Measurements from ENCODE around the gene BCR. TPM values are rescaled to one million over a fixed set of nuclear protein-coding genes. Genes with fewer than 3 reads are reported as not detected.
"Not testable (repeated sequence)": the region's sequence is repeated elsewhere in the genome, so short reads cannot be mapped to it uniquely, and the experiment has no call there.

BCR gene
- total RNA-seq, result 78.3 TPM
- long read RNA-seq, full-length matches to known transcripts, result 131 of 237 reads
- long read RNA-seq, partial matches to known transcripts, result 72 of 237 reads
- long read RNA-seq, other reads (novel, unspliced or antisense), result 34 of 237 reads

DNA sequence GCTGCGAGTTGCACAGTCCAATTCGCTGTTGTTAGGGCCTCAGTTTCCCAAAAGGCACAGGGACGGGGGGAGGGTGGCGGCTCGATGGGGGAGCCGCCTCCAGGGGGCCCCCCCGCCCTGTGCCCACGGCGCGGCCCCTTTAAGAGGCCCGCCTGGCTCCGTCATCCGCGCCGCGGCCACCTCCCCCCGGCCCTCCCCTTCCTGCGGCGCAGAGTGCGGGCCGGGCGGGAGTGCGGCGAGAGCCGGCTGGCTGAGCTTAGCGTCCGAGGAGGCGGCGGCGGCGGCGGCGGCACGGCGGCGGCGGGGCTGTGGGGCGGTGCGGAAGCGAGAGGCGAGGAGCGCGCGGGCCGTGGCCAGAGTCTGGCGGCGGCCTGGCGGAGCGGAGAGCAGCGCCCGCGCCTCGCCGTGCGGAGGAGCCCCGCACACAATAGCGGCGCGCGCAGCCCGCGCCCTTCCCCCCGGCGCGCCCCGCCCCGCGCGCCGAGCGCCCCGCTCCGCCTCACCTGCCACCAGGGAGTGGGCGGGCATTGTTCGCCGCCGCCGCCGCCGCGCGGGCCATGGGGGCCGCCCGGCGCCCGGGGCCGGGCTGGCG lies at the start of gene BCR:
Gene BCR (plus strand): TSS at position 209 of the 592 bp plus-strand sequence. CDS start 452 bp downstream, outside the sequence.
- TF ChIP-seq, protein P1, sequence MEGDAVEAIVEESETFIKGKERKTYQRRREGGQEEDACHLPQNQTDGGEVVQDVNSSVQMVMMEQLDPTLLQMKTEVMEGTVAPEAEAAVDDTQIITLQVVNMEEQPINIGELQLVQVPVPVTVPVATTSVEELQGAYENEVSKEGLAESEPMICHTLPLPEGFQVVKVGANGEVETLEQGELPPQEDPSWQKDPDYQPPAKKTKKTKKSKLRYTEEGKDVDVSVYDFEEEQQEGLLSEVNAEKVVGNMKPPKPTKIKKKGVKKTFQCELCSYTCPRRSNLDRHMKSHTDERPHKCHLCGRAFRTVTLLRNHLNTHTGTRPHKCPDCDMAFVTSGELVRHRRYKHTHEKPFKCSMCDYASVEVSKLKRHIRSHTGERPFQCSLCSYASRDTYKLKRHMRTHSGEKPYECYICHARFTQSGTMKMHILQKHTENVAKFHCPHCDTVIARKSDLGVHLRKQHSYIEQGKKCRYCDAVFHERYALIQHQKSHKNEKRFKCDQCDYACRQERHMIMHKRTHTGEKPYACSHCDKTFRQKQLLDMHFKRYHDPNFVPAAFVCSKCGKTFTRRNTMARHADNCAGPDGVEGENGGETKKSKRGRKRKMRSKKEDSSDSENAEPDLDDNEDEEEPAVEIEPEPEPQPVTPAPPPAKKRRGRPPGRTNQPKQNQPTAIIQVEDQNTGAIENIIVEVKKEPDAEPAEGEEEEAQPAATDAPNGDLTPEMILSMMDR (IDR thresholded peaks at IDR 0.05), result peak; percentile 12
- no peaks in the 10 kb centered on the region for H3K27me3 ChIP-seq
- peaks cover 45% of the 10 kb centered on the region for H3K4me1 ChIP-seq
- H3K4me3 ChIP-seq, result peak within 1 kb of the TSS; percentile 64
- ATAC-seq, result peak; percentile 83
- intact Hi-C loops (cut with DNase I), result loop anchor here (5.0 kb wide), 1 partner anchor 37 kb away; no protein-coding TSS in a partner anchor
- H3K27ac ChIP-seq, result peak within 1 kb of the TSS; percentile 60
- H3K9me3 ChIP-seq, result no peaks in the 10 kb centered on the region
- DNase-seq, result peak; percentile 90
- H3K36me3 ChIP-seq, result no peaks in the 10 kb centered on the region

DNA sequence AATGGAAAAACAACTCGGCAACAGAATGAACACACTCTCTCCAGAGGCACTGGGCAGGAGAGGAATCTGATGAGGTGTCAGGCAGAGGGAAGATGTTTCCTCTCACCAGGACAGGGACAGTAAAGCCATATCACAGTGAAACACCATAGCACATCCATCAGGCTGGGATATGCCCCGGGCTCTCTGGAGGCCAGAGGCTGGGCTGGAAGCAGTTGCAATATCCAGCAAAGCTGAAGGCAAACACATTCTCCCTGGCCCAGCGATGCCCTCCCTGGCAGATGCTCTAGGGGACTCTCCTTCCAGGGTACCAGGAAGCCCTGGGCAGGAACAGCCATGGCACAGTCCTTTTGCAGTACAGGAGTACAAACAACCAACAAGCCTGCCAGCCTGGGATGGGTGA lies 49.6 kb upstream of the BCR start:
- Histone ChIP-seq H3K4me1 (no peaks in the 10 kb centered on the region), H3K9me3 (no peaks in the 10 kb centered on the region), H3K4me3 (no peak overlapping the region), H3K27me3 (no peaks in the 10 kb centered on the region), H3K36me3 (no peaks in the 10 kb centered on the region), H3K27ac (no peak overlapping the region)
- no peak for DNase-seq
- intact Hi-C loops (cut with DNase I), result no loop called here
- TF ChIP-seq, protein P1 (IDR thresholded peaks at IDR 0.05), result no peak
- ATAC-seq, result no peak

DNA sequence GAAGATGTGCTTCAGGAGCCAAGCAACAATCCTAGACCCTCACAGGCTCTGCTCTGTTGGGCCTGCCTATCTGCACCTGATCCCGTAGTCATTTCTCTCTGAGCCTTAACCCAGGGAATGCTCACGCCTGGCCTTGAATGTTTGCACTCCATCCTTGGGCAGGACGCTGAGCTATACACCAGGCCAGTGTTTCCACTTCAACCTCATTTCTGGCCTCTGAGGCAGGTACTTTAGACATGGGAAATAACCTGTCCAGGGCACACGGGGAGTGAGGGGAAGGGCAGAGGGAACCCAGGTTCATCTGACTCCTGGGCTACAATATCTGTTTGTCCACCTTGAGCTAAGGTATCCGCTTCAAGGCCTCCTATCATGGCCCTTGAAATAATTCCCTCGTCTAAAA lies 48.4 kb upstream of the BCR start:
- Histone ChIP-seq H3K4me1 (no peaks in the 10 kb centered on the region), H3K4me3 (no peak overlapping the region), H3K27ac (no peak overlapping the region), H3K36me3 (no peaks in the 10 kb centered on the region), H3K9me3 (no peaks in the 10 kb centered on the region), H3K27me3 (no peaks in the 10 kb centered on the region)
- no peak for DNase-seq
- intact Hi-C loops (cut with DNase I), result no loop called here
- TF ChIP-seq, protein P1 (IDR thresholded peaks at IDR 0.05), result no peak
- peak; percentile 28 for ATAC-seq

DNA sequence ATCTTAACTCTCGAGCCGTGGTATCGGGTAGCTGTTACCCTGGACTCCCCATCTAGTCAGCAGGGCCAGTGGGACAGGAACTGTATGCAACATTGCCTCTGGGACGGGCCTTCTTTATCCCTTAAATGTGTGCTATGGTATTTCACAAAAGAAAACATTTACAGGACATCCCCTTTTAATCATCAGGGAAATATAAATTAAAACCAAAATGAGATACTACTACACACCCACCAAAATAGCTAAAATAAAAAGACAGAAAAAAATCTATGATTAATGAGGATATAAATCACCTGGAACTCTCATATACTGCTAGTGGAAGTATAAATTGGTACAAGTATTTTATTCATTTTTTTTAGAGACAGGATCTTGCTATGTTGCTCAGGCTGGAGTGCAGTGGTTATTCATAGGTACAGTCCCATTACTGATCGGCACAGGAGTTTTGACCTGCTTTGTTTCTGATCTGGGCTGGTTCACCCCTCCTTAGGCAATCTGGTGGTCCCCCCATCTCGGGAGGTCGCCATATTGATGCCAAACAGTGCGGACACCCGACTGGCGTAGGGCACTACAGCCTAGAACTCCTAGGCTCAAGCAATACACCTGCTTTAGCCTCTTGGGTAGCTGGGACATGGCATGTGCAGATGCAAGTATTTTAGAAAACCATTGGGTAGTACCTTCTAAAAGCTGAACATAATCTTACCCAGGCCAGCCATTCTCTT lies 47.8 kb upstream of the BCR start:
- no peaks in the 10 kb centered on the region for H3K27me3 ChIP-seq
- ATAC-seq (no peak), DNase-seq (no peak)
- TF ChIP-seq, protein P1 (IDR thresholded peaks at IDR 0.05), result no peak
- no peaks in the 10 kb centered on the region for H3K36me3 ChIP-seq
- H3K4me3 ChIP-seq, result no peak overlapping the region
- H3K9me3 ChIP-seq, result no peaks in the 10 kb centered on the region
- intact Hi-C loops (cut with DNase I), result no loop called here
- no peaks in the 10 kb centered on the region for H3K4me1 ChIP-seq
- H3K27ac ChIP-seq, result no peak overlapping the region

DNA sequence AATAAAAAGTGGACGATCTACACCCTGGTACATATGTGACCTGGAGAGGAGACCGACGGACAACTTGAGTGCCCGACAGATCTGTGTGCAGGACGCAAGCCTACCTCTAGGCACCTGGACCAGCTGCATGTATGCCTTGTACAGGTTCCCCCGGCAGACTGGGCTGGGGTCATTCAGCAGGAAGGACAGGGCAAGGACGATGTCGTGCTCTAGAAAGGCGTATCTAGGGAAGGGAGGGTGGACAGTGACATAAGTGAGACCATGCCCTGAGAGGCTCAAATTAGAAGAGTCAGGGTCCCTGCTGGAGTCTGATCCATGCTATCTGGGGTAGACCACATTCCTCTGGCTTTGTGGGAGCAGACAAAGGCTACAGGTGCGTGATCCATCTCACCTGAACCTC lies 46.4 kb upstream of the BCR start:
- no peak for ATAC-seq
- intact Hi-C loops (cut with DNase I), result no loop called here
- Histone ChIP-seq H3K36me3 (no peaks in the 10 kb centered on the region), H3K27ac (no peak overlapping the region), H3K4me1 (no peaks in the 10 kb centered on the region), H3K4me3 (no peak overlapping the region), H3K9me3 (no peaks in the 10 kb centered on the region), H3K27me3 (no peaks in the 10 kb centered on the region)
- no peak for DNase-seq
- TF ChIP-seq, protein P1 (IDR thresholded peaks at IDR 0.05), result no peak

DNA sequence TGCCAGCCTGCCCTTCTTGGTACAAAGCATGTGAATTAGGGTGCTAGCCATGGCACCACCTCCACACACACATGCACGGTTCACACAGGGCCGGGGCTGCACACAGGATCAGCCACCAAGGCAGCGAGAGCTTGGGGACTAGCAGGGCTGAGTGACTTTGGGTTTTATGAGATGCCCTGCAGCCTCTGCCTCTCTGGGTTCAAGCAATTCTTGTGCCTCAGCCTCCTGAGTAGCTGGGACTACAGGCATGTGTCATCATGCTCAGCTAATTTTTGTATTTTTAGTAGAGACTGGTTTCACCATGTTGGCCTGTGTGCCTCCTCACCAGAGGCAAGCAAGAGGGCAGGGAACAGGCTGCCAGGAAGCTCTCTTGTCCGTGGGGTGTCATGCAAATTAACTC lies 43.3 kb upstream of the BCR start:
- H3K36me3 ChIP-seq; intact Hi-C loops (cut with DNase I); H3K27me3 ChIP-seq; ATAC-seq; H3K9me3 ChIP-seq; H3K4me3 ChIP-seq; H3K4me1 ChIP-seq; DNase-seq: not testable (repeated sequence)
- H3K27ac ChIP-seq, result peak overlapping the region; percentile 24

All from upper lobe of right lung (tissue), 1 donor.